DOHH2 (cell line): Measurements from ENCODE around the gene H2AZ1.

Source experiments
- H3F3A ChIP-seq: fragments of 200-600 bp; sonication (generic), shearing (Covaris generic); 2 replicates; pipeline ENCODE4 v1.6.0; 2016; ENCODE audit warnings: antibody characterized with exemption, mild to moderate bottlenecking; ENCODE audit not compliant: control insufficient read depth, insufficient read depth
- H3K27ac ChIP-seq: fragments of 200-600 bp; sonication (generic); 2 replicates; pipeline ENCODE4 v1.5.1; 2014; ENCODE audit warnings: low read depth, mild to moderate bottlenecking, low read length, moderate library complexity
- H3K27me3 ChIP-seq: fragments of 200-600 bp; sonication (generic); 2 replicates; pipeline ENCODE4 v1.6.1; 2014; ENCODE audit warnings: mild to moderate bottlenecking, low read length, mixed read lengths; ENCODE audit not compliant: control insufficient read depth
- H3K36me3 ChIP-seq: fragments of 200-600 bp; sonication (generic); 2 replicates; pipeline ENCODE4 v1.6.1; 2014; ENCODE audit warnings: mild to moderate bottlenecking, low read length, moderate library complexity, mixed read lengths; ENCODE audit not compliant: control insufficient read depth
- H3K4me1 ChIP-seq: fragments of 200-600 bp; sonication (generic); 2 replicates; pipeline ENCODE4 v1.6.1; 2014; ENCODE audit warnings: mild to moderate bottlenecking, low read length, mixed read lengths; ENCODE audit not compliant: control insufficient read depth
- H3K4me2 ChIP-seq: fragments of 200-600 bp; sonication (generic); 2 replicates; pipeline ENCODE4 v1.6.0; 2014; ENCODE audit warnings: mild to moderate bottlenecking, low read length, moderate library complexity
- H3K4me3 ChIP-seq: fragments of 200-600 bp; sonication (generic); 2 replicates; pipeline ENCODE4 v1.5.1; 2014; ENCODE audit warnings: mild to moderate bottlenecking, low read length, mixed read lengths
- H3K79me2 ChIP-seq: fragments of 200-600 bp; sonication (generic); 2 replicates; pipeline ENCODE4 v1.6.1; 2014; ENCODE audit warnings: mild to moderate bottlenecking, low read length, mixed read lengths; ENCODE audit not compliant: control insufficient read depth
- H3K9me2 ChIP-seq: fragments of 200-600 bp; sonication (generic); replicated peaks from 2 replicates; pipeline ENCODE4 v1.6.1; 2014; ENCODE audit warnings: mild to moderate bottlenecking, low read length, mixed read lengths; ENCODE audit not compliant: control insufficient read depth
- H3K9me3 ChIP-seq: fragments of 200-600 bp; sonication (generic); 2 replicates; pipeline ENCODE4 v1.6.1; 2014; ENCODE audit warnings: antibody characterized with exemption, low read length, mixed read lengths; ENCODE audit not compliant: control insufficient read depth, insufficient read depth
- H4K20me1 ChIP-seq: fragments of 200-600 bp; sonication (generic); 2 replicates; pipeline ENCODE4 v1.6.0; 2014; ENCODE audit warnings: low read depth, mild to moderate bottlenecking, antibody characterized with exemption, low read length, moderate library complexity; ENCODE audit not compliant: control insufficient read depth, insufficient read depth
- CTCF ChIP-seq: fragments of 200-600 bp; sonication (generic); IDR thresholded peaks from one replicate; pipeline ENCODE4 v1.5.1; 2014; ENCODE audit warnings: antibody characterized with exemption, mild to moderate bottlenecking, low read depth, low read length; ENCODE audit not compliant: poor library complexity, severe bottlenecking
- EZH2phosphoT487 ChIP-seq: fragments of 200-600 bp; sonication (generic); IDR thresholded peaks from 2 replicates; pipeline ENCODE4 v1.6.1; 2017; ENCODE audit warnings: borderline replicate concordance, mild to moderate bottlenecking, antibody characterized with exemption, low read length, moderate library complexity, mixed read lengths

H2AZ1 gene

GRCh38 chr4:99987681-99988080 is 37.6 kb upstream of the H2AZ1 start:
- Histone ChIP-seq H3K4me3 (no peak overlapping the region), H3K79me2 (no peaks in the 10 kb centered on the region)
- no peak for TF ChIP-seq CTCF
- no peak for TF ChIP-seq EZH2phosphoT487

GRCh38 chr4:99986792-99987191 is 36.7 kb upstream of the H2AZ1 start:
- H3K36me3 ChIP-seq: no peaks in the 10 kb centered on the region
- H3K4me2 ChIP-seq: no peak overlapping the region
- H3K9me3 ChIP-seq: no peaks in the 10 kb centered on the region
- H3K27ac ChIP-seq: no peak overlapping the region
- H3K4me1 ChIP-seq: no peaks in the 10 kb centered on the region
- no peak overlapping the region for H3K4me3 ChIP-seq
- TF ChIP-seq EZH2phosphoT487 (no peak), CTCF (no peak)
- no peaks in the 10 kb centered on the region for H3F3A ChIP-seq
- H3K79me2 ChIP-seq: no peaks in the 10 kb centered on the region
- no peaks in the 10 kb centered on the region for H4K20me1 ChIP-seq
- no peaks in the 10 kb centered on the region for H3K9me2 ChIP-seq
- peaks cover 5% of the 10 kb centered on the region; the same call in 1 of the 2 replicates for H3K27me3 ChIP-seq

More at GRCh38 chr4:99987681-99988080, 37.6 kb upstream of the H2AZ1 start:
- H3F3A ChIP-seq: no peaks in the 10 kb centered on the region
- no peaks in the 10 kb centered on the region for H3K9me2 ChIP-seq
- no peaks in the 10 kb centered on the region for H3K4me1 ChIP-seq
- no peak overlapping the region for H3K4me2 ChIP-seq
- no peaks in the 10 kb centered on the region for H3K36me3 ChIP-seq
- H3K9me3 ChIP-seq: no peaks in the 10 kb centered on the region
- no peak overlapping the region for H3K27ac ChIP-seq
- H4K20me1 ChIP-seq: no peaks in the 10 kb centered on the region
- H3K27me3 ChIP-seq: peaks cover 4% of the 10 kb centered on the region; the same call in 1 of the 2 replicates

GRCh38 chr4:99983289-99983943 is 33.3 kb upstream of the H2AZ1 start:
- Histone ChIP-seq H3K4me1 (no peaks in the 10 kb centered on the region), H3F3A (no peaks in the 10 kb centered on the region), H3K79me2 (no peaks in the 10 kb centered on the region), H3K9me3 (no peaks in the 10 kb centered on the region), H3K36me3 (no peaks in the 10 kb centered on the region), H3K27me3 (peaks cover 5% of the 10 kb centered on the region; the same call in 1 of the 2 replicates), H3K9me2 (no peaks in the 10 kb centered on the region), H3K27ac (no peak overlapping the region), H4K20me1 (no peaks in the 10 kb centered on the region), H3K4me3 (no peak overlapping the region), H3K4me2 (no peak overlapping the region)
- TF ChIP-seq CTCF: no peak
- TF ChIP-seq EZH2phosphoT487: no peak
